K562 (cell line): ENCODE results near the gene TUBB4B. TPM values are rescaled to one million over a fixed set of nuclear protein-coding genes. Genes with fewer than 3 reads are reported as not detected.

Experiments
- BMI1 ChIP-seq: fragments of 150-350 bp; IDR thresholded peaks from 2 replicates; pipeline ENCODE4 v1.6.1; 2014; ENCODE audit warnings: low read length
- CAMTA2 ChIP-seq: fragments of 250-450 bp; sonication (Bioruptor Pico); conservative IDR thresholded peaks from 2 replicates; pipeline ENCODE4 v1.5.1; 2022
- NFATC3 ChIP-seq: fragments of 450-650 bp; IDR thresholded peaks from 2 replicates; pipeline ENCODE4 v1.6.1; 2017; ENCODE audit warnings: mild to moderate bottlenecking
- NRF1 ChIP-seq, 2 experiments: fragments of 450-650 bp; IDR thresholded peaks in 1 of 2; conservative IDR thresholded peaks in 1 of 2; 2 replicates each; pipeline ENCODE4 v1.6.1; 2014; ENCODE audit warnings: mild to moderate bottlenecking in 2 of 2
- PBX2 ChIP-seq, 2 experiments: IDR thresholded peaks in 1 of 2; conservative IDR thresholded peaks in 1 of 2; 2 replicates each; pipeline ENCODE4 v1.6.1; 2016; ENCODE audit warnings: low read depth in 2 of 2, mild to moderate bottlenecking in 1 of 2, missing compliant biosample characterization in 1 of 2, missing genetic modification characterization in 1 of 2, moderate library complexity in 1 of 2
- POLR2B ChIP-seq: fragments of 450-650 bp; IDR thresholded peaks from 2 replicates; pipeline ENCODE4 v1.6.1; 2018; ENCODE audit warnings: low read depth; ENCODE audit not compliant: partially characterized antibody
- PREB ChIP-seq: sonication (generic); formaldehyde crosslinking; IDR thresholded peaks from 2 replicates; pipeline ENCODE4 v1.8.1; 2023; ENCODE audit warnings: mild to moderate bottlenecking, missing genetic modification reagents
- RBM34 ChIP-seq: fragments of 200-400 bp; formaldehyde crosslinking; IDR thresholded peaks from 2 replicates; pipeline ENCODE4 v1.6.1; 2018; ENCODE audit warnings: low read length, borderline replicate concordance; ENCODE audit not compliant: insufficient read depth
- SMAD4 ChIP-seq: fragments of 250-450 bp; sonication (Bioruptor Pico); conservative IDR thresholded peaks from 2 replicates; pipeline ENCODE4 v1.8.0; 2021; ENCODE audit warnings: inconsistent platforms, mild to moderate bottlenecking, moderate library complexity
- SRSF7 ChIP-seq: fragments of 200-400 bp; formaldehyde crosslinking; optimal IDR thresholded peaks from 2 replicates; pipeline ENCODE3; 2017; ENCODE audit warnings: mild to moderate bottlenecking, low read depth, low read length
- TAF15 ChIP-seq: fragments of 200-400 bp; formaldehyde crosslinking; IDR thresholded peaks from 2 replicates; pipeline ENCODE4 v1.6.1; 2017; ENCODE audit warnings: mild to moderate bottlenecking, low read depth, low read length, moderate library complexity
- YBX1 ChIP-seq: fragments of 450-650 bp; IDR thresholded peaks from 2 replicates; pipeline ENCODE4 v1.7.1; 2016; ENCODE audit warnings: mild to moderate bottlenecking
- ZNF77 ChIP-seq: fragments of 250-450 bp; sonication (Bioruptor Pico); IDR thresholded peaks from 2 replicates; pipeline ENCODE4 v1.5.0; 2020
- ZNF778 ChIP-seq: fragments of 450-650 bp; formaldehyde crosslinking; IDR thresholded peaks from 2 replicates; pipeline ENCODE4 v1.4.0; 2020; ENCODE audit warnings: mild to moderate bottlenecking, moderate library complexity
- polyA plus RNA-seq, 8 experiments: library from polyadenylated mRNA; depleted of rRNA in 4 of 8; stranded (reverse) in 5 of 8; unstranded in 3 of 8; fragments of >200 nt; fragmentation: Nextera tagmentation in 2 of 8; fragmentation: Illumina TruSeq in 1 of 8; extraction: Ambion mirVana in 2 of 8; extraction: Trizol in 1 of 8; gene quantifications; 2 replicates each; pipeline versions ENCODE4 v1.2.1 to v1.2.3, GENCODE V29; 2011 to 2014; ENCODE audit warnings: inconsistent platforms in 1 of 8, missing spikeins in 1 of 8
- total RNA-seq, 7 experiments: library from RNA; depleted of rRNA in 6 of 7; stranded (reverse); fragments of >200 nt in 6 of 7; fragmentation: Illumina TruSeq in 2 of 7; extraction: Trizol in 2 of 7; gene quantifications; 2 replicates each; pipeline versions ENCODE4 v1.2.1 to v1.2.3, GENCODE V29; 2011 to 2021; ENCODE audit warnings: low replicate concordance in 1 of 7
- TF ChIP-seq, protein P1 (sequence below): sonication (generic); formaldehyde crosslinking; IDR thresholded peaks from 2 replicates; pipeline ENCODE4 v1.8.0; 2023; ENCODE audit warnings: missing genetic modification reagents, mild to moderate bottlenecking, borderline replicate concordance
- TF ChIP-seq, protein P2 (sequence below): fragments of 200-800 bp; sonication (Bioruptor generic); IDR thresholded peaks from 2 replicates; pipeline ENCODE4 v1.6.1; 2017; ENCODE audit warnings: missing genetic modification characterization, missing compliant biosample characterization

The TUBB4B gene
- total and polyA plus RNA-seq, 9 of the 15 experiments (the other 6 are each of a cell fraction or from before 2014, with no cell fraction given), result 24.1 to 443 (median 268) TPM

DNA sequence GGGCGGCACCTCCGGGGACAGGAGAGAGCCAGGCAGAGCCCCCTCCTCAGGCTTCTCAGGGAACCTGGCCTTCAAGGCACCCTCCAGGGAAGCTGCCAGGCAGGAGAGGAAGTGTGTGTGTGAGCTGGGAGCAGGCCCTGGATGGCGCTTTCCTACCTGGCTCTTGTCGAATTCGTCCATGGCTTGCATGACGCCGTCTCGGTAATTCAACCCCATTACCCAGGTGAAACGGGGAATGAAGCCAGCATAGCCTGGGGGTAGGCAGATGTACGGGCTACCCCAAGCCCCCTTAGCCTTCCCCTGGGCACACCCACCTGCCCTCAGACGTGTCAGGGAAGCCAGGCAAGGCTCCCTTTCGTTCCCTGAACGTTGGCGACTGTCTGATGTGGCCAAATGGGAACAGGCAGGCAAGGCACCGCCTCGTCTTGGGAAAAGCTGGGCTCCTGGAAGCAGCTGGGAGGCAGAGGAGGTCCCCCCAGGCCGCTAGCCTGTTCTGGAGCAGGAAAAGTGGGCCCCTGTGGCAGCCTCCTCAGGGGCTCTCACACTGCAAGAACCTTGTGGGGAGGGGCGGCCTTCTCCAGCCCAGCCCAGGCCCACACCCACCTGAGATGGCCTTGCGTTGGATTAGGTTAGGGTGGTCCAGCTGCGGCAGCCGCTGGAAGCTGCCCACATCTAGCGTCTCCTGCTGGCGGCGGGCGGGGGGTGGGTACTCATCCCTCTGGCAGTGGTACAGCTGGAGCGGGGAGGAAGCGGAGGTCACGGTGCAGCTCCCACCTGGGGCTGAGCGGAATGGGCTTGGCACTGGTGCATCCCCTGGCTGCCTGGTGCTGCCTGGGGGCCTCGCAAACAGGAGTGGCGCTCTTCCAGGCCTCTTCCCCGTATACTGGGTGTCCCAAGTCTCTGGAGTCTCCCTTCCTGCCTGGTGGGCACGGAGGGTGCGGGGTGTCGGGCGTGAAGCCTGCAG is 3.7 kb downstream of the TUBB4B start (continued):
- 0 out of 2 replicates have a peak, but pooled peaks have one; percentile 26 for TF ChIP-seq PREB
- TF ChIP-seq ZNF778 (CRISPR knock-in tag), result no peak
- no peak for TF ChIP-seq CAMTA2
- no peak for TF ChIP-seq YBX1
- TF ChIP-seq NRF1 (conservative IDR thresholded peaks at IDR 0.05 in 1 of 2, IDR thresholded peaks at IDR 0.05 in 1 of 2), result no peak
- TF ChIP-seq NFATC3, result no peak
- no peak for TF ChIP-seq SMAD4
- TF ChIP-seq BMI1, result no peak
- TF ChIP-seq RBM34, result no peak
- TF ChIP-seq TAF15, result no peak
- TF ChIP-seq POLR2B, result no peak
- TF ChIP-seq, protein P1, sequence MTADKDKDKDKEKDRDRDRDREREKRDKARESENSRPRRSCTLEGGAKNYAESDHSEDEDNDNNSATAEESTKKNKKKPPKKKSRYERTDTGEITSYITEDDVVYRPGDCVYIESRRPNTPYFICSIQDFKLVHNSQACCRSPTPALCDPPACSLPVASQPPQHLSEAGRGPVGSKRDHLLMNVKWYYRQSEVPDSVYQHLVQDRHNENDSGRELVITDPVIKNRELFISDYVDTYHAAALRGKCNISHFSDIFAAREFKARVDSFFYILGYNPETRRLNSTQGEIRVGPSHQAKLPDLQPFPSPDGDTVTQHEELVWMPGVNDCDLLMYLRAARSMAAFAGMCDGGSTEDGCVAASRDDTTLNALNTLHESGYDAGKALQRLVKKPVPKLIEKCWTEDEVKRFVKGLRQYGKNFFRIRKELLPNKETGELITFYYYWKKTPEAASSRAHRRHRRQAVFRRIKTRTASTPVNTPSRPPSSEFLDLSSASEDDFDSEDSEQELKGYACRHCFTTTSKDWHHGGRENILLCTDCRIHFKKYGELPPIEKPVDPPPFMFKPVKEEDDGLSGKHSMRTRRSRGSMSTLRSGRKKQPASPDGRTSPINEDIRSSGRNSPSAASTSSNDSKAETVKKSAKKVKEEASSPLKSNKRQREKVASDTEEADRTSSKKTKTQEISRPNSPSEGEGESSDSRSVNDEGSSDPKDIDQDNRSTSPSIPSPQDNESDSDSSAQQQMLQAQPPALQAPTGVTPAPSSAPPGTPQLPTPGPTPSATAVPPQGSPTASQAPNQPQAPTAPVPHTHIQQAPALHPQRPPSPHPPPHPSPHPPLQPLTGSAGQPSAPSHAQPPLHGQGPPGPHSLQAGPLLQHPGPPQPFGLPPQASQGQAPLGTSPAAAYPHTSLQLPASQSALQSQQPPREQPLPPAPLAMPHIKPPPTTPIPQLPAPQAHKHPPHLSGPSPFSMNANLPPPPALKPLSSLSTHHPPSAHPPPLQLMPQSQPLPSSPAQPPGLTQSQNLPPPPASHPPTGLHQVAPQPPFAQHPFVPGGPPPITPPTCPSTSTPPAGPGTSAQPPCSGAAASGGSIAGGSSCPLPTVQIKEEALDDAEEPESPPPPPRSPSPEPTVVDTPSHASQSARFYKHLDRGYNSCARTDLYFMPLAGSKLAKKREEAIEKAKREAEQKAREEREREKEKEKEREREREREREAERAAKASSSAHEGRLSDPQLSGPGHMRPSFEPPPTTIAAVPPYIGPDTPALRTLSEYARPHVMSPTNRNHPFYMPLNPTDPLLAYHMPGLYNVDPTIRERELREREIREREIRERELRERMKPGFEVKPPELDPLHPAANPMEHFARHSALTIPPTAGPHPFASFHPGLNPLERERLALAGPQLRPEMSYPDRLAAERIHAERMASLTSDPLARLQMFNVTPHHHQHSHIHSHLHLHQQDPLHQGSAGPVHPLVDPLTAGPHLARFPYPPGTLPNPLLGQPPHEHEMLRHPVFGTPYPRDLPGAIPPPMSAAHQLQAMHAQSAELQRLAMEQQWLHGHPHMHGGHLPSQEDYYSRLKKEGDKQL, result no peak
- TF ChIP-seq SRSF7, result no peak
- no peak for TF ChIP-seq PBX2 (CRISPR knock-in tag; IDR thresholded peaks at IDR 0.05; ENCODE audit: low read depth)
- TF ChIP-seq PBX2 (tag; conservative IDR thresholded peaks at IDR 0.05; ENCODE audit: low read depth), result no peak
- TF ChIP-seq, protein P2, sequence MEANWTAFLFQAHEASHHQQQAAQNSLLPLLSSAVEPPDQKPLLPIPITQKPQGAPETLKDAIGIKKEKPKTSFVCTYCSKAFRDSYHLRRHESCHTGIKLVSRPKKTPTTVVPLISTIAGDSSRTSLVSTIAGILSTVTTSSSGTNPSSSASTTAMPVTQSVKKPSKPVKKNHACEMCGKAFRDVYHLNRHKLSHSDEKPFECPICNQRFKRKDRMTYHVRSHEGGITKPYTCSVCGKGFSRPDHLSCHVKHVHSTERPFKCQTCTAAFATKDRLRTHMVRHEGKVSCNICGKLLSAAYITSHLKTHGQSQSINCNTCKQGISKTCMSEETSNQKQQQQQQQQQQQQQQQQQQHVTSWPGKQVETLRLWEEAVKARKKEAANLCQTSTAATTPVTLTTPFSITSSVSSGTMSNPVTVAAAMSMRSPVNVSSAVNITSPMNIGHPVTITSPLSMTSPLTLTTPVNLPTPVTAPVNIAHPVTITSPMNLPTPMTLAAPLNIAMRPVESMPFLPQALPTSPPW (CRISPR knock-in tag), result no peak
- TF ChIP-seq ZNF77, result 0 out of 2 replicates have a peak, but pooled peaks have one; percentile 4
